Fibroblast of lung (primary cell): ENCODE data around the gene SLC37A1. TPM values are rescaled to one million over a fixed set of nuclear protein-coding genes. Genes with fewer than 3 reads are reported as not detected.
A peak's percentile ranks its signal among the peaks of the same experiment; 100 is the strongest.

ENCODE experiments used
- DNase-seq, 2 donors: peaks; one replicate each; pipeline versions ENCODE4 v3.0.0 to v3.0.0-alpha.2; 2010; ENCODE audit warnings: low read depth in 2 of 2
- H2AFZ ChIP-seq: 2 replicates; pipeline ENCODE4 v1.5.1; 2012; ENCODE audit warnings: low read length, control low read depth, inconsistent platforms
- H3K27ac ChIP-seq: 2 replicates; pipeline ENCODE4 v1.5.1; 2011; ENCODE audit warnings: low read length, control low read depth; ENCODE audit not compliant: insufficient read depth
- H3K27me3 ChIP-seq: 2 replicates; pipeline ENCODE4 v1.5.1; 2011; ENCODE audit warnings: mild to moderate bottlenecking, low read length; ENCODE audit not compliant: control insufficient read depth, insufficient read depth
- H3K36me3 ChIP-seq: 2 replicates; pipeline ENCODE4 v1.5.1; 2011; ENCODE audit warnings: low read length; ENCODE audit not compliant: control insufficient read depth, insufficient read depth
- H3K4me1 ChIP-seq: 2 replicates; pipeline ENCODE4 v1.5.1; 2011; ENCODE audit warnings: low read length; ENCODE audit not compliant: control insufficient read depth, insufficient read depth; ENCODE audit errors: extremely low read depth
- H3K4me2 ChIP-seq: 2 replicates; pipeline ENCODE4 v1.5.1; 2011; ENCODE audit warnings: low read length, control low read depth; ENCODE audit not compliant: insufficient read depth; ENCODE audit errors: extremely low read depth
- H3K4me3 ChIP-seq, 4 experiments: fragments of 200-600 bp in 1 of 4; sonication (generic) in 1 of 4; replicated peaks in 1 of 4; 2 replicates each; pipeline ENCODE4 v1.5.1; 2011 to 2016; ENCODE audit warnings: low read length in 4 of 4, low read depth in 3 of 4, mild to moderate bottlenecking in 3 of 4, control low read depth in 2 of 4, inconsistent platforms in 1 of 4, mixed read lengths in 1 of 4; ENCODE audit not compliant: insufficient read depth in 1 of 4; ENCODE audit errors: control extremely low read depth in 1 of 4
- H3K79me2 ChIP-seq: 2 replicates; pipeline ENCODE4 v1.5.1; 2012; ENCODE audit warnings: mild to moderate bottlenecking, low read length, inconsistent platforms; ENCODE audit not compliant: control insufficient read depth, insufficient read depth
- H3K9ac ChIP-seq: 2 replicates; pipeline ENCODE4 v1.5.1; 2011; ENCODE audit warnings: mild to moderate bottlenecking, low read length, control low read depth; ENCODE audit not compliant: insufficient read depth
- H3K9me3 ChIP-seq: 2 replicates; pipeline ENCODE4 v1.5.1; 2012; ENCODE audit warnings: low read depth, low read length; ENCODE audit not compliant: control insufficient read depth, insufficient read depth
- H4K20me1 ChIP-seq: 2 replicates; pipeline ENCODE4 v1.5.1; 2011; ENCODE audit warnings: low read length; ENCODE audit not compliant: control insufficient read depth, insufficient read depth; ENCODE audit errors: extremely low read depth
- EZH2 ChIP-seq: IDR thresholded peaks from 2 replicates; pipeline ENCODE4 v1.5.1; 2012; ENCODE audit warnings: low read length, control low read depth, mild to moderate bottlenecking; ENCODE audit errors: missing control alignments
- polyA plus RNA-seq, 2 donors: library from polyadenylated mRNA; depleted of rRNA in 1 of 2; stranded (reverse) in 1 of 2; unstranded in 1 of 2; fragments of >200 nt; gene quantifications; 2 replicates each; pipeline ENCODE4 v1.2.1, GENCODE V29; 2011 to 2012; ENCODE audit warnings: missing spikeins in 1 of 2
- total RNA-seq: library from RNA; depleted of rRNA; stranded (reverse); fragments of >200 nt; gene quantifications from 2 replicates; pipeline ENCODE4 v1.2.1, GENCODE V29; 2014
- TF ChIP-seq, protein P1 (sequence below), 2 donors: IDR thresholded peaks in 1 of 2; conservative IDR thresholded peaks in 1 of 2; 1 replicate in 1 of 2; 2 replicates in 1 of 2; pipeline ENCODE4 v1.5.1; 2011 to 2012; ENCODE audit warnings: low read length in 2 of 2, control low read depth in 1 of 2, inconsistent platforms in 1 of 2, low read depth in 1 of 2, mild to moderate bottlenecking in 1 of 2

The SLC37A1 gene
- total and polyA plus RNA-seq, 2 donors (not counting 1 experiment from before 2014, with no cell fraction given) = 0.42 to 6.4 TPM

DNA sequence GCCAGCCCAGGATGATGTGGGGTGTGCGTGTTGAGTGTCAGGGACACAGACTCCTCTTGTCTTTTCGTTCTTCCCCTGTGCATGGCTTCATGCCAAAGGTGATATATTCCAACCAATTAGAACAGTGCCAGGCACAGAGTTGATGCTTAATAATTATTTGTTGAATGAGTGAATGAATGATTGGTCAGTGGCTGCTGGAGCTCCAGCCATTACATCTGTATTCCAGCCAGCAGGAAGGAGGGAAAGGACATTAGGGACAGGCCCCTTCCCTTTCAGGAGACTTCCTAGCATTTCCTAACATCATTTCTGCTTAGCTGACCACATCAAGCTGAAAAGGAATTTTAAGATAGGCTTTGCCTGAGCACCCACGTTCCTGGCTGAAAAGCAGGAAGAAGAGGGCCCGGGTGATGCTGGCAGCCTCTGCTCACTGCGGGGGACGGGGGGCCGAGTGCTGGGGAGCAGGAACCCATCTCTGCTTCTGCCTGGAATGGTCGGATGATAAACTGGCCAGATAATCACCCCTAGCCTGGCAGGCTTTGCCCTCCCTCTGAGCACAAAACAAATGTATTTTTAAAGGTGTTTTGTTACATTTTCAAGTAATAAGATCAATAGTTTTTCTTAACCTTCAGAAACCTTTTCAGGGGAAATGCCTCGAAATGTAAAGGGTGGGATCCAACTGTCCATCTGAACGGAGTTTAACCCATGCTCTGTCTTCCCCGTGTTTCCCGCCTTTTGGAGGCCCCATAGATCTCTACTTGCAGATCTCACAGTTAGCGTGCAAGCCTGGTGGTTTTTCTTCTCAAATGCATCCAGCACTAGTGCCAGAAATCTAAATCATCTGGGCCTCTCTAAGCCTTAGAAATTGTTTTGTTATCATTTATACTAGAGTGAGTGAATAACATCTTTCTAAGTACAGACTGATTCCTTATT lies 39.0 kb downstream of the SLC37A1 start:
- Histone ChIP-seq H3K9me3 (no peaks in the 10 kb centered on the region), H3K4me3 (no peak overlapping the region), H3K27me3 (no peaks in the 10 kb centered on the region)

GRCh38 chr21:42553435-42553834 lies 39.8 kb downstream of the SLC37A1 start:
- Histone ChIP-seq H3K79me2 (no peaks in the 10 kb centered on the region), H3K27ac (no peak overlapping the region), H4K20me1 (no peaks in the 10 kb centered on the region), H3K27me3 (no peaks in the 10 kb centered on the region), H3K9me3 (no peaks in the 10 kb centered on the region), H3K9ac (no peak overlapping the region), H3K4me3 (no peak overlapping the region), H2AFZ (no peak overlapping the region), H3K36me3 (no peaks in the 10 kb centered on the region), H3K4me2 (no peak overlapping the region), H3K4me1 (no peaks in the 10 kb centered on the region)
- no peak for DNase-seq
- TF ChIP-seq EZH2 = no peak
- TF ChIP-seq, protein P1, sequence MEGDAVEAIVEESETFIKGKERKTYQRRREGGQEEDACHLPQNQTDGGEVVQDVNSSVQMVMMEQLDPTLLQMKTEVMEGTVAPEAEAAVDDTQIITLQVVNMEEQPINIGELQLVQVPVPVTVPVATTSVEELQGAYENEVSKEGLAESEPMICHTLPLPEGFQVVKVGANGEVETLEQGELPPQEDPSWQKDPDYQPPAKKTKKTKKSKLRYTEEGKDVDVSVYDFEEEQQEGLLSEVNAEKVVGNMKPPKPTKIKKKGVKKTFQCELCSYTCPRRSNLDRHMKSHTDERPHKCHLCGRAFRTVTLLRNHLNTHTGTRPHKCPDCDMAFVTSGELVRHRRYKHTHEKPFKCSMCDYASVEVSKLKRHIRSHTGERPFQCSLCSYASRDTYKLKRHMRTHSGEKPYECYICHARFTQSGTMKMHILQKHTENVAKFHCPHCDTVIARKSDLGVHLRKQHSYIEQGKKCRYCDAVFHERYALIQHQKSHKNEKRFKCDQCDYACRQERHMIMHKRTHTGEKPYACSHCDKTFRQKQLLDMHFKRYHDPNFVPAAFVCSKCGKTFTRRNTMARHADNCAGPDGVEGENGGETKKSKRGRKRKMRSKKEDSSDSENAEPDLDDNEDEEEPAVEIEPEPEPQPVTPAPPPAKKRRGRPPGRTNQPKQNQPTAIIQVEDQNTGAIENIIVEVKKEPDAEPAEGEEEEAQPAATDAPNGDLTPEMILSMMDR (conservative IDR thresholded peaks at IDR 0.05 in 1 of 2, IDR thresholded peaks at IDR 0.05 in 1 of 2; ENCODE audit: low read depth in 1 of 2, low read length in 2 of 2) = peak in 1 of 2 donors; percentile 30

More for the DNA sequence above, 39.0 kb downstream of the SLC37A1 start:
- Histone ChIP-seq H3K9ac (no peak overlapping the region), H3K79me2 (no peaks in the 10 kb centered on the region), H4K20me1 (no peaks in the 10 kb centered on the region), H3K36me3 (no peaks in the 10 kb centered on the region), H3K4me1 (no peaks in the 10 kb centered on the region), H3K4me2 (no peak overlapping the region), H2AFZ (no peak overlapping the region), H3K27ac (no peak overlapping the region)
- DNase-seq = no peak
- TF ChIP-seq, protein P1 (conservative IDR thresholded peaks at IDR 0.05 in 1 of 2, IDR thresholded peaks at IDR 0.05 in 1 of 2; ENCODE audit: low read depth in 1 of 2, low read length in 2 of 2) = no peak
- no peak for TF ChIP-seq EZH2

GRCh38 chr21:42554251-42554961 lies 40.8 kb downstream of the SLC37A1 start:
- no peak overlapping the region for H3K4me3 ChIP-seq
- no peak overlapping the region for H3K27ac ChIP-seq
- DNase-seq = no peak
- TF ChIP-seq EZH2 = no peak
- TF ChIP-seq, protein P1 (conservative IDR thresholded peaks at IDR 0.05 in 1 of 2, IDR thresholded peaks at IDR 0.05 in 1 of 2; ENCODE audit: low read depth in 1 of 2, low read length in 2 of 2) = no peak
- no peak overlapping the region for H2AFZ ChIP-seq
- no peaks in the 10 kb centered on the region for H3K4me1 ChIP-seq
- no peaks in the 10 kb centered on the region for H3K36me3 ChIP-seq
- H3K4me2 ChIP-seq = no peak overlapping the region
- no peaks in the 10 kb centered on the region for H4K20me1 ChIP-seq
- no peaks in the 10 kb centered on the region for H3K9me3 ChIP-seq
- H3K9ac ChIP-seq = no peak overlapping the region
- H3K27me3 ChIP-seq = no peaks in the 10 kb centered on the region
- no peaks in the 10 kb centered on the region for H3K79me2 ChIP-seq
